ENCODE data around the gene NGFR. TPM values are rescaled to one million over a fixed set of nuclear protein-coding genes. Genes with fewer than 3 reads are reported as not detected.

Gene NGFR
- total RNA-seq, 1 donor: under 0.01 TPM

GRCh38 chr17:49510059-49510719 lies 15.1 kb downstream of the NGFR start:
- DNase-seq (ENCODE audit: low read depth): no peak
- no peak overlapping the region for H3K4me3 ChIP-seq (ENCODE audit: low read depth, low read length)
- TF ChIP-seq CTCF (IDR thresholded peaks at IDR 0.05; ENCODE audit: insufficient read depth, low read depth, low read length): no peak

DNA sequence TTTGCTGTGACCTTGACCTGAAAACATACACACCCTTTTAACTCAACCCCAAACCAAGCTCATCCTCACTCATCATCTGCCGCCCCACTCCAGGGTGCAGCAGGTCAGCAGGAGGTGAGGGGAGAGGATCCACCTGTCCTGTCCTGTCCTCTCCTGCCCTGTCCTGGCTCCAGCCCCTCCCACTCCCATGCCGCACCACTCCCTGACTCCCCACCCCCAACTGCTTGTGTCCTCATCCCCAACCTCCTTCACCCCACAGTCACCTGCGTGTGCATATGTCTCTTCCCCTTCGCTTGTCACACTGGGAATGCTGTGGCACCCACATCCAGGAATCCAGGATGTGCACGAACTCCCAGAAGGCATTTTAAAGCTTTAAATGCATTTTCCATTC lies 15.6 kb downstream of the NGFR start:
- no peak for TF ChIP-seq CTCF (IDR thresholded peaks at IDR 0.05; ENCODE audit: insufficient read depth, low read depth, low read length)
- no peak for DNase-seq (ENCODE audit: low read depth)
- H3K4me3 ChIP-seq (ENCODE audit: low read depth, low read length): no peak overlapping the region

DNA sequence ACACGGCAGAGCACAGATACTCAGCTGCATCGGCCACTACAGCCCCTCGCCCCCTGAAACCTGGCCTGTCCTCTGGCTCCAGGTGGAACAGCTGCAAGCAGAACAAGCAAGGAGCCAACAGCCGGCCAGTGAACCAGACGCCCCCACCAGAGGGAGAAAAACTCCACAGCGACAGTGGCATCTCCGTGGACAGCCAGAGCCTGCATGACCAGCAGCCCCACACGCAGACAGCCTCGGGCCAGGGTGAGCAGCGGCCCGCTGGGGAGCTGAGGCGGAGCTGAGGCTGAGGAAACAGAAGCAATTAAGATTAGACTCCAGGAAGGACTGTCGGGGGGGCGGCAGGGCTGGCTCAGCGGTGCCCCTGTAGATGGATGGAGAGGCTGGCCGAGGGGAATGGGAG lies 16.7 kb downstream of the NGFR start:
- no peak for DNase-seq (ENCODE audit: low read depth)
- no peak overlapping the region for H3K4me3 ChIP-seq (ENCODE audit: low read depth, low read length)
- TF ChIP-seq CTCF (IDR thresholded peaks at IDR 0.05; ENCODE audit: insufficient read depth, low read depth, low read length): no peak

DNA sequence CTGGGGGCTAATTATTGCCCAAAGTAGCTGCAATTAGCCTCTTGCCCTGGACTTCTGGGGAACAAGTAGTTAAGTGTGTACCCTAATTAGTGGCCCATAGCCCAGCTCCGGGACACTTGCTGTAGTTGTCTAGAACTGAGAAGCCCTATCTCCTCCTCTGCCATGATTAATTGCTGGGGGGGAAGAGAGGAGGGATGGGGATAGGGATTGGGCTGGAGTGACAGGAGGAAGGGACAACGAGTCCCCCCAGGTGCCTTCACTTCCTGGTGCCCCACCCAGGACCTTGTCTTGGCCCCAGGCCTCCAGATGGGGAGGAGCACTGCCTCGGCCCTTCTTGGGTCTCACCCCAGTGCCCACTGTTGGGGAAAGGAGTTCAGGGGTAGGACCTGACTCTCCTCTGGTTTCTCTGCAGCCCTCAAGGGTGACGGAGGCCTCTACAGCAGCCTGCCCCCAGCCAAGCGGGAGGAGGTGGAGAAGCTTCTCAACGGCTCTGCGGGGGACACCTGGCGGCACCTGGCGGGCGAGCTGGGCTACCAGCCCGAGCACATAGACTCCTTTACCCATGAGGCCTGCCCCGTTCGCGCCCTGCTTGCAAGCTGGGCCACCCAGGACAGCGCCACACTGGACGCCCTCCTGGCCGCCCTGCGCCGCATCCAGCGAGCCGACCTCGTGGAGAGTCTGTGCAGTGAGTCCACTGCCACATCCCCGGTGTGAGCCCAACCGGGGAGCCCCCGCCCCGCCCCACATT lies 17.4 kb downstream of the NGFR start:
- no peak for DNase-seq (ENCODE audit: low read depth)
- H3K4me3 ChIP-seq (ENCODE audit: low read depth, low read length): no peak overlapping the region
- no peak for TF ChIP-seq CTCF (IDR thresholded peaks at IDR 0.05; ENCODE audit: insufficient read depth, low read depth, low read length)

- DNase-seq (ENCODE audit: low read depth): no peak
- no peak overlapping the region for H3K4me3 ChIP-seq (ENCODE audit: low read depth, low read length)
- no peak for TF ChIP-seq CTCF (IDR thresholded peaks at IDR 0.05; ENCODE audit: insufficient read depth, low read depth, low read length)
These were observed 17.9 kb downstream of the NGFR start for GRCh38 chr17:49513044-49513395.

DNA sequence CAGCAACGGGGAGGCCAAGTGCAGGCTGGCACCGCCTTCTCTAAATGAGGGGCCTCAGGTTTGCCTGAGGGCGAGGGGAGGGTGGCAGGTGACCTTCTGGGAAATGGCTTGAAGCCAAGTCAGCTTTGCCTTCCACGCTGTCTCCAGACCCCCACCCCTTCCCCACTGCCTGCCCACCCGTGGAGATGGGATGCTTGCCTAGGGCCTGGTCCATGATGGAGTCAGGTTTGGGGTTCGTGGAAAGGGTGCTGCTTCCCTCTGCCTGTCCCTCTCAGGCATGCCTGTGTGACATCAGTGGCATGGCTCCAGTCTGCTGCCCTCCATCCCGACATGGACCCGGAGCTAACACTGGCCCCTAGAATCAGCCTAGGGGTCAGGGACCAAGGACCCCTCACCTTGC lies 18.5 kb downstream of the NGFR start:
- no peak for DNase-seq (ENCODE audit: low read depth)
- H3K4me3 ChIP-seq (ENCODE audit: low read depth, low read length): no peak overlapping the region
- TF ChIP-seq CTCF (IDR thresholded peaks at IDR 0.05; ENCODE audit: insufficient read depth, low read depth, low read length): no peak
